Urothelium cell line (cell line): ENCODE measurements around the gene RSRC1.

Source experiments
- DNase-seq: peaks from one replicate; pipeline ENCODE4 v3.0.0; 2011; ENCODE audit warnings: low spot score, mixed read lengths
- FAIRE-seq: peaks from 2 replicates; lab custom pipeline; 2011; peaks lifted over from hg19 to GRCh38; lab: Jason Lieb, UNC

Gene RSRC1

DNA sequence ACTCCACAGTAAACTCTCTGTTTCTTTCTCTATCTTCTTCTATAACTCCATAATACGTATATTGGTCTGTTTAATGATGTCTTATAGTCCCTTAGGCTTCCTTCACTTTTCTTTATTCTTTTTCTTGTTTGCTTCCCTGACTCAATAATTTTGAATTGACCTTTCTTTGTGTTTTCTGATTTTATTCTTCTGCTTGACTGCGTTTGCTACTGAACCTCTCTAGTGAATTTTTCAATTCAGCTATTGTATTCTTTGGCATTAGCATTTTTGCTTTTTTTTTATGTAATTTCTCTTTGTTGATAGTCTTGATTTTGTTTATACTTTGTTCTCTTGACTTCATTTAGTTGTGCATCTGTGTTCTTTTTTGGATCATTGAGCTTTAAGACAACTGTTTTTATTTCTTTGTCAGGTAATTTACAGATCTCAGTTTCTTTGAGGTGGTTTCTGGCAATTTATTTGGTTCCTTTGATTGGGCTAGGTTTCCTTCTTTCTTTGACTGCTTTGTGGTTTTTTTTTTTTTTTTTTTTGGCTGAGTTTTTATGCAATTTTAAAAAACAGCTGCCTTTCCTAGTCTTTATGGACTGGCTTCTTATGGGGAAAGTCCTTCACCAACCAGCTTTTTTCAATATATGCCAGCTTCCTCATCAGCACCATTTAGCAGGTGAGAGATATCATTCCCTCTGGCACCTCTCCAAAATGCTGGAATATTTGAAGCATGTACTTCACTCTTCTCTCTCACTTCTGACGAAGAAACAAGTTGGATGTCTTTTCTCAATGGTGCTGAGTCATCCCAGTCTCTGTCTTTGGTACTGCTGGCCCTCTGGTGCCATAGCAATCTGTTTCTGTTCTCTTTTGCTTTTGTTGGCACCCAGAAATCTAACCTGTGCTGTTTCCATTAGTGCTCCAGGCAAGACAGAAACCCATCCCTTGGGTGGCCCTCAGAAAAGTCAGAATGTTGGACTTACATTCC, 17.6 kb downstream of the RSRC1 start:
- DNase-seq (no peak), FAIRE-seq (no peak)

DNA sequence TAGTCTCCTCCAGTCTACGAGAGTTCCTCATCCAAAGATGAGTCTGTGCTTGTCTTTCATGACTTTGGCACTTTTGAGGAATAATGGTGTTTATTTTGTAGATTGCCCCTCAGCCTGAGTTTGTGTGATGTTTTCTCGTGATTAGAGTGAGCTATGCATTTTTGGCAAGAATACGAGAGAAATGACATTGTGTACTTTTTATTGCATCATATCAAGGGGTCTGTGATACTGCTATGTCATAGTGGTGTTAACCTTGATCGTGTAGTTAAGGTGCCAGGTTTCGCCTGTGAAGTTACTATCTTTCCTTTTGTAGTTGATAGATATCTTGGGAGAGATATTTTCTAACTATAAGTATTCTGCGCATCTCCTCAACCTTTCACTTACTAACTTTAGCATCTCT, 18.9 kb downstream of the RSRC1 start:
- DNase-seq (no peak), FAIRE-seq (no peak)

DNA sequence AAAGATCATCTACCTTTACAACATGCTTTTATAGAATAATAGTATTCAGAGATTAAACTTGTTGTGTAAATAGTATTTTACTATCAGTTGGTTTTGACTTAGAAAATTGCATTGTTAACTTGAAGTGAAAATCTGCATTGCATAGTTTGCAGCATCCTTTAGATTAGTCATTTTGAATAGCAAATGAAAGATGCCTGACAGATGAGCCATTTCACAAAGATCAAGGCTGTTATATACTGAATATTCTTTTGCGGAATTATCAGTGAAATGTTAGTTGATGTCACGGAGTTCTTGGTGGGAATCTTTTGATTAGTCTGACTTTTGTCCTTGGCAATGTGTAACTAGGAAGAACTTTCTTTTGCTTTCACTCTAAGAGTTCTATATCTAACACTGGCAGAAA, 24.5 kb downstream of the RSRC1 start:
- no peak for FAIRE-seq
- no peak for DNase-seq

DNA sequence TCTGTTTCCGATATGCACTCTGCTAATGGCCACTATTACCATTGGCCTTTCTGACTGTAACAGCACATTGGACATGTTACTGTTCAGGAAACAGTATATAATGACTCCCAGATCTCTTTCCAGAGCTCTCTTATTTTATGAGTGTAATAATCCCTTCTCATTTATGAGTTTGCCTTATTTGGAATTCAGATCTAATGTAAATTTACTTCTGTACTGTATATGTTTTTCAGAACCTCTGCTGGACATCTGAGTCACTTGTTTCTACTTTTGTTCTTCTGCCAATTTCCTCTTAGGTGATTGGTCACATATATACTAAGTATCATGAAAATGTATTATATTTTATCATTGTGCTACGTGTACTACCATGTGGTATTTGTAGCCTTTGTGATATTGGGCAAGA, 30.5 kb downstream of the RSRC1 start:
- DNase-seq (no peak), FAIRE-seq (no peak)

DNA sequence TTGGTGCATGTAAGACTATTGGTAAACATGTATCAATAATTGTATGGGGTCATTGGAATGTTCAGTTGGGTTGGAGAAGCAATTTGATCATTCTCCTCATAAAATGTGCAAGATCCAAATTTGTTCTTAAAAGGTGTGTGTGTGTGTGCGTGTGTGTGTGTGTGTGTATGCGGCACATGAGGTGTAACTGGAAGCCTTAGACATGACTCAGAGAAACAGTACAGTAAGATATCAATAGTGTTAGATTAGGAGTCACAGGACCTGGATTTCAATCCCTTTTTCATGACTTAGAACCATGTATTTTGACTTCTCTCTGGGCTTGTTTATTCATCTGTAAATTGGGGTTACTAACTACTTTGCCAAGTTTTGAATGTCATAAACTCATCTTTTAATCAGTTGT, 38.3 kb downstream of the RSRC1 start:
- DNase-seq (no peak), FAIRE-seq (no peak)

DNA sequence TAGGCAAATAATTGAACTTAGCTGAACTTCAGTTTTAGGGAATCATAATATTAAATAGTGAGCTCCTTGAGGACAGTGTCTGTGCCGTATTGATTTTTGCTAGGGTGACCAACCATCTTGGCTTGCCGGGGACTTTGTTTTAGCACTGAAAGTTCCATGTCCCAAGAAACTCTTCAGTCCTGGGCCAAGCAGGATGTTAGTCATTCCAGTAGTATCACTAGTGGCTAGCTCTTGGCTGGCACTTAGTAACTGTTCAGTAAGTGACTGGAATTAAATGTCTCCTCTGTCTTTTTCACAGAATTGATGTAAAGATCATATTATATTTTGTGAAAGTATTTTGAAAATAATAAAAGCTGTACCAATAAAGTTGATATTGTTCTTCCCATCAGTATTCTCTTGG, 42.3 kb downstream of the RSRC1 start:
- DNase-seq, result no peak
- FAIRE-seq, result no peak

DNA sequence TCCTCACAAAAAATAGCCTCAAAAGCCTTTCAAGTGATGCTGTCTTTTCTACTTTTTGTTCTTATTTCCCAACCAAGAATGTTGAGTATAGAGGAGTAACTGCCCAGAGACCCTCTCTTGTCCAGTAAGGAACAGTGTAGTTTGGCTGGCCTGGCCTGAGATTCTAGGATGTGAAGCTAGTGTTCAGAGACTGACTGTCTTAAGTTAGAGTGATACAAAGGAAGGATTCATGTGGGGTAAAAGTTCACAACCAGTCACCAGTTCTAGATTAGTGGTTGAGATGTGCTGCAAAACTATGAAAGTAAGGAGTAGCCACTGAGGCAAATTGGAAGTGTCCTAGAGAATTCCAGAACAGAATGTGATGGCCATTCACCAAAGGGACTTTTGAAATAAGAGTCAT, 49.1 kb downstream of the RSRC1 start:
- DNase-seq (no peak), FAIRE-seq (no peak)

DNA sequence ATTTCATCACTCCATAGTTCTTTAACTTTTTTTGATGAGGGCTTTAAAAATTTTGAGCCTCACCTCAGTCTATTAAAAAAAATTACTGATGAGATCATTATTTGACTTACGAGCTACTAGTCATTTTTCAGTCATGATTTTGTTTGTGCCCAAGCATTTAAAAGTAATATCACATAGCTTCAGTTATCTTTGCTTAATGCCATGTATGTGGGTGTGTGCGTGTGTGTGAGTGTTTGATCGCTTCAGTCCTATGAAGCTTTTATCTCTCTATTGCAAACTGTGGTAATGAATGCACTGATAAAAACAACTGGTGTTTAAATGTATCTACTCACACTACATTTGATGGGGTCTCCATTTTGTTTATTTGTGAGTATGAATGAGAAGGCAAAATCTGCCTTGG, 49.8 kb downstream of the RSRC1 start:
- FAIRE-seq, result no peak
- no peak for DNase-seq

DNA sequence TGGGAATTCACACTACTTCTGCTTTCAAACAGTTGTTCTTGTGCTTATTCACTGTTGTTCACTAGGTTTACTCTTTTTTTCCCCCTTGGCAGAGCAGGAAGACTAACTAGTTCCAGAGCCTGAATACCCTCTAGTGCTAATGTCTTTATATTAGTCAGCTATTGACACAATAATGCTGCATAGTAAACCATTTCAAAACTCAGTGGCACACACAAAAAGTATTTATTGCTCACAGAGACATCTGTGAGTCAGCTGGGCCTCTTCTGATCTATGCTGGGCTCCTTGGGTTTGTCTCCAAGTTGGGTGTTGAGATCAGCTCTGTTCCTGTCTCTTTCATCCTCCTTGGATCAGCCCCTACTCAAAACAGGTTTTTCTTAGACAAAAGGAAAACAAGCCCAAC, 51.1 kb downstream of the RSRC1 start:
- FAIRE-seq, result no peak

DNA sequence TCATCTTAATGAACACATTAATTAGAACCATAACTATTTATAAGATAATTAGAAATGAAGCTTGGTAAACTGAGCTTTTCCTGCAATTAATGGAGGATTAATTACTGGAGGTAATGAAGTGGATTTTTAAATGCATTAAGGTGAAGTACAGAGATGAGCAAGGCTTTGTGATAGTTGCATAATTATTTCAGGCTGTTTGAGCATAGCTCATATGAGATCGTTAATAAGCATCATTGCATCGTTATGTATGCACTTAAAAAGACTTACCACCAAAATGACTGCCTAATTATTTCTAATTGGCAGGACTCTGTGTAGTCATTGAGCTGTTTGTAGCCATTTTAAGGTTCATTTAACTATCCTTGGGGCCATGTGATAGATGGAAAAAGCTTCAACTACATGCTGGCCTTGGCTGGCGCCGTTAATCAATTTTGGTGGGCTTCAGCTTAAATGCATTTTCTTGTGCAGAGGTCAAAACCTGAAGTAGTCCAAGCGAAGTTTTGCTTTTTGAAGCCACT, 55.3 kb downstream of the RSRC1 start:
- FAIRE-seq (no peak), DNase-seq (no peak)

More for the DNA sequence above, 51.1 kb downstream of the RSRC1 start:
- no peak for DNase-seq

DNA sequence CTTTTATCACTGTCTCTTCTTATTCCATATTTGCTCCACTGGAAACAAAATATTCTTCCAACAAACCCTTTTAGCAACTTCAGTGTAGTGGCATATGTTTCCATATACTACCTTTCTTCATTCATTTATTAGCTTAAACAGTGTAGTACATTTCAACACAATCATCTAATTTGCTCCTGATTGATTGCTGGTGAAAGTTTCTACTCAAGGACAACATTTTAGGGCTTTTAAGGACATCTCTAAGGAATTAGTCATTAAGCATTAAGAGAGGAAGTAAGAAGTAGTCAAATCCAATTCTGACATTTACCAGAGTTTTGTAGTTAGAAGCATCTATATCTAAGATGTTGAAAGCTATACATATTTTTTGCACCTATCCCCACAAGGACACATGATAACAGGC, 55.8 kb downstream of the RSRC1 start:
- DNase-seq (no peak), FAIRE-seq (no peak)

DNA sequence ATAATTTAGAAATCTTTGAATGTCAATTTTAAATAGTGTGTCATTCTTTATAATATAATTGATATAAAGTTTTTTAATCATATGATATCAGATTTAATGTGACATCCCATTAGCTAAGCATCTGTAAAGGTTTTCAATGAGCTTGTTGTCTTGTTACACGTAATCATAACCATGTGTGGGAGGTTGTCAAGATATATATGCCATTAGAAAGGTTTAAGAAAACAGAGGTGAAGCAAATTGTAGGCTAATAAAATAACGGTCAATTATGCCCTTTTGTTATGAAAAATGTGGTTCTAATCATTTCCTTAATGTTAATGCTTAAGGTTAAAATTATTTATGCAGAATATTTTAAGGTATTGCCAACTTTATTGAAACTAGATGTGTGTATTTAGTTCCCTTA, 56.3 kb downstream of the RSRC1 start:
- FAIRE-seq, result no peak
- no peak for DNase-seq

DNA sequence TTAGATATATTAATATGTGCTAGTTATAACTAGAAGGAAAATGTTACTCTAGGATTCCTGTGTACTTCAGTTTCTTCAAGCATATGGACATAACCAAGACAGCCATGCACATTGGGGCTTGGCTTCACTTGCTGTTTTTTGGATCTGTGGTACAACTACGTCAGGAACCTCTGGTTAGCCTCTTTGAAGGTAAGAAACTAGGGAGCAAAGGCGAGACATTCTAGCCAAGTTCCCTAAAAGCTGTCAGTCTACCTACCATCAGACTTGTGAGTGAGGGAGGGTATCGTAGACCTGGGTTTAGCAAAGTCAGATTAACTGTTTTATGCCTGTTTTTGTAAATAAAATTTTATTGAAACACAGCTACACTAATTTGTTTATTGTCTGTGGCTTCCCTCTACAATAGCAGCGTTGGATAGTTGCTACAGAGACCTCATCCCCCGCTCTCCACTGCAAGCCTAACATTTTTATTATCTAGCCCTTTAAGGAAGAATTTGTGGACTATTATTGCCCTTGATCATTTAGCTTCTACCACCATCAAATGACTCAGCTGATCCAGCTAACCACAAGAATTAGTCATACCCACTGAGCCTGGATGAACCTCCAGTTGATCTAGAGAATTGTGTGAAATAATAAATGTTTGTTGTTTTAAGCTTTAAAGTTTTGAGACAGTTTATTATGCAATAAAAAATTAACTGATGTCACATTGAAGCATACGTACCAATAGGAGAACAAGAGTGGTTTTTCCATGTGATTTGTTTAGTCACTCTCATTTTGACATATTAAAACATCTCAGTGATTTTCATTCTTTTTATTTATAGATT, 58.1 kb downstream of the RSRC1 start:
- no peak for FAIRE-seq

DNA sequence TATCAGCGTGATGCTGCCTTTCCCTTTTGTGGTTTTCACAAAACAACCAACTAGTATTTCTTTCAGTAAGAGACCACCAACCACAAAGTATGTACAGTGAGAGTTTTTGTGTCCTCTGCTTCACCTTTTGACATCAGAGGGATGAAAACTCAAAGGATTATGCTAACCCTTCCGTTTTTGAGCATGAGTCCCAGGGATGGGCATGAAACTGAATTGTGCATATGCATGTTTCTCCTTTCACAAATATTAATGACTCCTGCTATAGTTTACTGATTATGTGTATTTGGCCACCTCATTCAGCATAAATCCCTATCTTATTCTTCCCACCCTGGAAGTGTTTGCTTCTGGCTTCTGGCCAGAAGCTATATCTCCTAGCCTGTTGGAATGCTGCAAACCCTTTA, 59.2 kb downstream of the RSRC1 start:
- DNase-seq, result peak; percentile 4
- no peak for FAIRE-seq

More for the DNA sequence above, 58.1 kb downstream of the RSRC1 start:
- DNase-seq, result peak; percentile 65

DNA sequence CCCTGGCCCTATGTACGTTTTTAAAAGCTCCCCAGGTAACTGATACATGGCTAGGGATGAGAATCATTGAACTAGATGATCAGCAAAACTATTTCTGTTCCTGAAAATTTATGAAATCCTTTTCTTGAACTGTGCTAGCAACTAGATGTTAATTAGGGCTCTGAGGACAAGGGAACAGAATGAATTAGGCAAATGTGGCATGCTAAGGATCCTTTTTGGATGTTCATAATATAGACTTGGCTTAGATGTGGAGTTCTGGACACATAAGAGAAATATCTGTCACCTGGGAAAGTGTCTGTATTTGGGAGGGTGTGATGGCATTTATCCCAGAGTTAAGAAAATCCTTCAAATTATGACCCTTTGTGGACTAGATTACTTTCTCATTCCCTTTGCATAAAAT, 71.2 kb downstream of the RSRC1 start:
- FAIRE-seq (no peak), DNase-seq (no peak)

DNA sequence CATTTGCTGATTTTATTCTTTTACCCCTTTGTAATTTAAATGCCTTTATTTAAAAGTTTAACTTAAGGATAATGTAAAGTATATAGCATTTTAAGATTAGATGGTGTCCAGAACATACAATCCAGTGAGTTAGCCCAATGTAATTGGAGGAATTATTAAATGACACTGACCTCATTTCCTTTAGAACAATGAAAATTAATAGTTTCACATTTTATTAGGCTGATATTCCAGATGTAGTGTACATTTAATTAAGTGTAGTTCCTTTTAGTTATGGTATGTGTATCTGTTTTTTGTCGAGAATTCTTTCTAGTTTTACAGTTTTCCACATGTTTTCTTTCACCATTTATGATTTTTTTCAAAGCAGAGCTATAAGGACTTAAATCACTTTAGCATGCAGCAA, 75.8 kb downstream of the RSRC1 start:
- DNase-seq (no peak), FAIRE-seq (no peak)

DNA sequence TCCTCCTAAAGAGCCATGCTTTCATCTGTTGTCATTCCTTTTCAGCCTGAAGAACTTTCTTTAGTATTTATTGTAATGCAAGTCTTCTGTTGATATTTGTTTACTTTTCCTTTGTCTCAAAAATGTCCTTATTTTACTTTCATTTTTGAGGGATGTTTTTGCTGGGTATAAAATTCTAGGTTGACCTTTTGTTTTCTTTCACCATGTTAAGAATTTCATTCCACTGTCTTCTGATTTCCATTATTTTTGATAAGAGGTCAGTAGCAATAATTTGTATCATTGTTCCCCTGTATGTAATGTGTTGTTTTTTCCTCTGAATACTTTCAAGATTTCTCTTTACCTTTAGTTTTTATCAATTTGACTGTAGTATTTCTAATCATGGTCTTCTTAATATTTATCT, 91.1 kb downstream of the RSRC1 start:
- DNase-seq (no peak), FAIRE-seq (no peak)

DNA sequence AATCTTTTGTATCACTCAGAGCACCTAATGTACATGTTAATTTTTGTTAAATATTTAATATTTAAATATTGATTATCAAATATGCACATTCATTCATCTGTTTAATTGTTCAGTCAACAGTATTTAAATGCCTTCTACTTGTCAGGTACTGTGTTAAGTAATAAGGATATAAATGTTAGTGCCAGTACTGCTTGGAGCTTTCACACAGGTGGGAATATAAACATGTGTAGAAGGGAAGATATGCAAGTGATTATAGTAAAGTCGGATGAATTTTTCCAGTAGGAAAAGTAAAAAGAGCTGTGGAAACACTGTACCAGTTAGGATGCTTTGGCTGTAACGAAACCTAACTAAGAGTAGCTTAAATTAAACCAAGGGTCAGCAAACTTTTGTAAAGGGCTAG, 95.4 kb downstream of the RSRC1 start:
- no peak for DNase-seq
- no peak for FAIRE-seq

DNA sequence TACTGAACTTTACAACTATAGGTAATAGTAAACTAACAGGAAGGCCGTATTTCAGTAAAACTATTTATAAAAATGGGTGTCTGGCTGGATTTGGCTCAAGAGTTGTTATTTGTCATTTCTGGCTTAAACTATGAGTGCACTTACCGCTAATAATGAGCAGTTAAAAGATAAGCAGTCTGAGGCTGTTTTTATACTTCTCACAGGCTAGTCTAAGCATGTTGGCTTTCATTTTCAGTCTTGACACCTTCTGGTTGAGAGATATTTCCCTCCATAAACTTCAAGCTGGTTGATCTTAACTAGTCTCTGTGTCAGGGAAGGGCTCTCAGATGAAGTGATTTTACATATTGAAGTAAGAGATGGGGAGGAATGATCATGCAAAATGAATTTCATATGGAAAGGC, 96.1 kb downstream of the RSRC1 start:
- FAIRE-seq (no peak), DNase-seq (peak; percentile 0)

DNA sequence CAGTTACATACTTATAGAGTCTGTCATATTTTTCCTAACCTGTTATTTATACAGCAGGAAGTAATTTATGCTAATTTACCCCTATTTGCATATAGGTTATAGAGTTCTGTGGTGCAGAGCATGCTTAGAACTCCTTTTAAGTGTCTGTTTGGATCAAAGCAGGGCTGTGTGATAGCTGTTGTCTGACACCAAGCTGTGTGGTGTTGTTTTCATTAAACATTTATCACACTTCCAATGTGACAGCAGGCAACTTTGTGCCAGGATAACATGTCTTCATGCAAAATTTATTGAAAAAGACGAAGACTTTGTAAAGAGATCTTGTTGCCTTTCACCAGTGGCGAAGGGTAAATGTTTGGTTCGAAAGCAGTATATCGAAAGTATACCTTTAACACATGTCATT, 100.2 kb downstream of the RSRC1 start:
- FAIRE-seq, result no peak
- no peak for DNase-seq

DNA sequence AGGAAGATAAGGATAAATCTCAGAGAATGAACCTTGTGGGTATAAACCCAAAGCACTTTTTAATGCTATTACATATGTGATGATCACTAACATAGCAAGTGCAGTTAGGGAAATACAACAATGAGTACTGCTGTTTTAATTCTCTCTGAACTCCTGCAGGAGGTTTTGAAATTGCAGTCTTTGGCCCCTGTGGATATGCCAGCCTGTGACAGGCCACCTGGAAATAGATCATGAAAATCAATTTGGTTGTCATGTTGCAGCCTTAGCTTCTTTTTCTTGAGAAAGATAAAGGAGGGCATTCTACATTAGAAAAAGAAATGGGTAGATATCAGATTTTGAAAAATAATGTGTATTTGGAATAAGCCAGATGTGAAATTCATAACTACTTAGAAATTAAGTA, 103.6 kb downstream of the RSRC1 start:
- no peak for FAIRE-seq

DNA sequence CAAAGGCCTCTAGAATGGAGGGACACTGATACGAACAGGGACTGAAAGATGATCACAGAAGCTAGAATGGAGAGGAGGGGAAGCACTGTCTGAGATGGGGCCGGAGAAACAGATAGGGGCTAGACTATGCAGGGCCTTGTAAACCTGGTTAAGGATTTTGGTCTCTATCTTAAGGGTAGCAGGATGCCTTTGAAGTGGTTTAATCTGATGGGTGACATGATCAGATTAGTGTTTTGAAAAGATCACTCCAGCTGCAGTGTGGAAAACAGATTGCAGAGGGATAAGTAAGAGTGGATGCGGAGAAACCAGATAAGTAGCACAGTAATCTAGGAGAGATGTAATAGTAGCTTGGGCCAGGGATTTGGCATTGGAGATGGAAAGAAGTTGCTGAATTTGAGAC, 108.1 kb downstream of the RSRC1 start:
- FAIRE-seq, result no peak
- no peak for DNase-seq

More for the DNA sequence above, 103.6 kb downstream of the RSRC1 start:
- DNase-seq, result no peak
